Gastrocnemius medialis (tissue), 4 donors: Measurements from ENCODE around the gene RELCH.

Source experiments
- POLR2A ChIP-seq, 2 donors: fragments of 450-650 bp; IDR thresholded peaks; one replicate each; pipeline ENCODE4 v1.6.1; 2017; ENCODE audit warnings: antibody characterized with exemption in 2 of 2, mild to moderate bottlenecking in 2 of 2, moderate library complexity in 2 of 2
- TF ChIP-seq, protein P1 (sequence below), 5 experiments: fragments of 450-650 bp in 3 of 5; fragments of 200-600 bp in 2 of 5; sonication (generic) in 2 of 5; IDR thresholded peaks in 4 of 5; conservative IDR thresholded peaks in 1 of 5; 1 replicate in 4 of 5; 2 replicates in 1 of 5; pipeline ENCODE4 v1.5.1; 2016 to 2019; ENCODE audit warnings: antibody characterized with exemption in 5 of 5, mild to moderate bottlenecking in 3 of 5, moderate library complexity in 3 of 5

DNA sequence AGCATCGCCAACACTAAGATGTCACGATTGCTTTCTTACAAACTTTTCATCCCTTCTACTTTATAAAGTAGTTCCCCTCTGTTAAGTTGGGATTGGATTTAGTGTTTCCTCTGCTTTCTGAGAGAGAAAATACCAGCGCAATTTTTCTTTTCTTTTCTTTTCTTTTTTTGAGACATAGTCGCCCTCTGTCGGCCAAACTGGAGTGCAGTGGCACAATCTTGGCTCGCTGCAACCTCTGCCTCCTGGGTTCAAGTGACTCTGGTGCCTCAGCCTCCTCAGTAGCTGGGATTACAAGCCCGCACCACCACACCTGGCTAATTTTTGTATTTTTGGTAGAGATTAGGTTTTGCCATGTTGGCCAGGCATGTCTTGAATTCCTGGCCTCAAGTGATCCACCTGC, 9.0 kb downstream of the RELCH start:
- TF ChIP-seq, protein P1, sequence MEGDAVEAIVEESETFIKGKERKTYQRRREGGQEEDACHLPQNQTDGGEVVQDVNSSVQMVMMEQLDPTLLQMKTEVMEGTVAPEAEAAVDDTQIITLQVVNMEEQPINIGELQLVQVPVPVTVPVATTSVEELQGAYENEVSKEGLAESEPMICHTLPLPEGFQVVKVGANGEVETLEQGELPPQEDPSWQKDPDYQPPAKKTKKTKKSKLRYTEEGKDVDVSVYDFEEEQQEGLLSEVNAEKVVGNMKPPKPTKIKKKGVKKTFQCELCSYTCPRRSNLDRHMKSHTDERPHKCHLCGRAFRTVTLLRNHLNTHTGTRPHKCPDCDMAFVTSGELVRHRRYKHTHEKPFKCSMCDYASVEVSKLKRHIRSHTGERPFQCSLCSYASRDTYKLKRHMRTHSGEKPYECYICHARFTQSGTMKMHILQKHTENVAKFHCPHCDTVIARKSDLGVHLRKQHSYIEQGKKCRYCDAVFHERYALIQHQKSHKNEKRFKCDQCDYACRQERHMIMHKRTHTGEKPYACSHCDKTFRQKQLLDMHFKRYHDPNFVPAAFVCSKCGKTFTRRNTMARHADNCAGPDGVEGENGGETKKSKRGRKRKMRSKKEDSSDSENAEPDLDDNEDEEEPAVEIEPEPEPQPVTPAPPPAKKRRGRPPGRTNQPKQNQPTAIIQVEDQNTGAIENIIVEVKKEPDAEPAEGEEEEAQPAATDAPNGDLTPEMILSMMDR (IDR thresholded peaks at IDR 0.05 in 4 of 5, conservative IDR thresholded peaks at IDR 0.05 in 1 of 5), result no peak
- TF ChIP-seq POLR2A (IDR thresholded peaks at IDR 0.05), result no peak
